NT2/D1 (cell line): ENCODE results near the gene CROCC2.

Experiments
- YY1 ChIP-seq: IDR thresholded peaks from 2 replicates; pipeline ENCODE4 v1.6.1; 2011; ENCODE audit not compliant: insufficient read length, insufficient read depth
- ZNF274 ChIP-seq: IDR thresholded peaks from 2 replicates; pipeline ENCODE4 v1.6.1; 2011; ENCODE audit warnings: mild to moderate bottlenecking, low read depth, low read length

- no peak for TF ChIP-seq ZNF274
- no peak for TF ChIP-seq YY1
Measured at GRCh38 chr2:240914645-240915525, 8.7 kb downstream of the CROCC2 start.
